Measurements from ENCODE around the gene ICE2. TPM values are rescaled to one million over a fixed set of nuclear protein-coding genes. Genes with fewer than 3 reads are reported as not detected.

The ICE2 gene
- polyA plus RNA-seq, 3 donors, result 10.0 to 27.0 (median 24.8) TPM

DNA sequence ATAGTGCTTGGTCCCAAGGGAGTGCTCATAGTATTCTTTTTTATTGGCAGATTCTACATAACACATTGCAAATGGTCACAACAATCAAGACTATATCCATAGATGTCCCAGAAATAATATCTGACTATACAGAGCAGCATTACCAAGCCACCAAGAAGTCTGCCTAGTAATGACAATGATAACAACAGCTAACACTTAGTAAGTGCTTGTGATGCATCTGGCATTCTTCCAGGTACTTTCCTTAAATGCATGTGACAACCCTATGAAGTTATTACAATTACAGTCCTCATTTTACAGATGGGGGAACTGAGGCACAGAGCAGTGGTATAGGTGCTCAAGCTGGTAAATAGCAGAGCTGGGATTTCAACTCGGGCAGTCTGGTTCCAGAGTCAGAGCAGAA lies 49.6 kb upstream of the ICE2 start:
- Histone ChIP-seq H2AFZ (ENCODE audit: insufficient read depth, low read depth, low read length, poor library complexity, severe bottlenecking) (no peak overlapping the region), H3K4me1 (ENCODE audit: control insufficient read depth in 1 of 2, insufficient read depth in 2 of 2, low read length in 2 of 2) (no peaks in the 10 kb centered on the region), H3K9me3 (replicated peaks in 1 of 2; ENCODE audit: control insufficient read depth in 1 of 2, insufficient read depth in 1 of 2, low read length in 2 of 2) (no peaks in the 10 kb centered on the region), H3K36me3 (replicated peaks in 1 of 2; ENCODE audit: control insufficient read depth in 1 of 2, insufficient read depth in 2 of 2, low read length in 2 of 2) (no peaks in the 10 kb centered on the region), H4K20me1 (ENCODE audit: insufficient read depth, low read length) (no peaks in the 10 kb centered on the region), H3K4me3 (replicated peaks in 1 of 3; ENCODE audit: low read depth in 2 of 3, low read length in 3 of 3) (no peak overlapping the region), H3K27me3 (ENCODE audit: control insufficient read depth in 2 of 2, insufficient read depth in 2 of 2, low read length in 2 of 2) (no peaks in the 10 kb centered on the region), H3K4me2 (replicated peaks; ENCODE audit: extremely low read depth, low read length, poor library complexity, severe bottlenecking) (no peak overlapping the region), H3K9ac (ENCODE audit: insufficient read depth, low read length, poor library complexity, severe bottlenecking) (no peak overlapping the region), H3K79me2 (ENCODE audit: insufficient read depth, low read length) (no peaks in the 10 kb centered on the region), H3K27ac (ENCODE audit: low read depth in 1 of 2, low read length in 2 of 2) (no peak overlapping the region)
- DNase-seq, result peak in 1 of 3 donors; percentile 40
- intact Hi-C loops (cut with micrococcal nuclease), result no loop called here
- Mint-ChIP-seq H3K27ac (no peak overlapping the region), H3K36me3 (peaks cover 0 to 3% of the 10 kb centered on the region in 2 donors), H3K4me1 (no peaks in the 10 kb centered on the region), H3K27me3 (ENCODE audit: low read depth in 3 of 3) (peaks cover 0 to 2% (median 0%) of the 10 kb centered on the region in 3 donors), H3K4me3 (no peak overlapping the region), H3K9me3 (no peaks in the 10 kb centered on the region)
- 100% methylated on average over 1 of the region's 1 CpG for WGBS (ENCODE audit: insufficient coverage)
- TF ChIP-seq, protein P1, sequence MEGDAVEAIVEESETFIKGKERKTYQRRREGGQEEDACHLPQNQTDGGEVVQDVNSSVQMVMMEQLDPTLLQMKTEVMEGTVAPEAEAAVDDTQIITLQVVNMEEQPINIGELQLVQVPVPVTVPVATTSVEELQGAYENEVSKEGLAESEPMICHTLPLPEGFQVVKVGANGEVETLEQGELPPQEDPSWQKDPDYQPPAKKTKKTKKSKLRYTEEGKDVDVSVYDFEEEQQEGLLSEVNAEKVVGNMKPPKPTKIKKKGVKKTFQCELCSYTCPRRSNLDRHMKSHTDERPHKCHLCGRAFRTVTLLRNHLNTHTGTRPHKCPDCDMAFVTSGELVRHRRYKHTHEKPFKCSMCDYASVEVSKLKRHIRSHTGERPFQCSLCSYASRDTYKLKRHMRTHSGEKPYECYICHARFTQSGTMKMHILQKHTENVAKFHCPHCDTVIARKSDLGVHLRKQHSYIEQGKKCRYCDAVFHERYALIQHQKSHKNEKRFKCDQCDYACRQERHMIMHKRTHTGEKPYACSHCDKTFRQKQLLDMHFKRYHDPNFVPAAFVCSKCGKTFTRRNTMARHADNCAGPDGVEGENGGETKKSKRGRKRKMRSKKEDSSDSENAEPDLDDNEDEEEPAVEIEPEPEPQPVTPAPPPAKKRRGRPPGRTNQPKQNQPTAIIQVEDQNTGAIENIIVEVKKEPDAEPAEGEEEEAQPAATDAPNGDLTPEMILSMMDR (IDR thresholded peaks at IDR 0.05), result no peak

DNA sequence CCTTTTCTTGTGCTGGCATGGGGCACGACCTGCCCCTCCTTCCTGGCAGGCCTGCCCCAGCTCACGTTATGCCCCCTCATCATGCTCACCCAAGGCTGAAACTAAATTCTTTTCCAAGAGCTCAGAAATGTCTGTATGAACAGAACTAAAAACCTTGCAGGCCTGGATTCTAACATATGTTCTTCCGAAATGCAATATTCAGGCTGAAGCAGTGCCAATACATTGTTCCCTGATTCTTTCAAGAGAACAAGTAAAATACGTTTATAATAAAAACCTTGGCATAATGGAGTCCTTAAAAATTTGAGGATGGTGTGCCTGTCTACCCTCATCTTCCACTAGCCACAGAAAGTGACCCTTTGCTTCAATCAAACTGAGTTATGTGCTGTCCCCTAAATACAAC lies 48.5 kb upstream of the ICE2 start:
- H3K36me3 Mint-ChIP-seq, result peaks cover 0 to 3% of the 10 kb centered on the region in 2 donors
- H3K79me2 ChIP-seq (ENCODE audit: insufficient read depth, low read length), result no peaks in the 10 kb centered on the region
- no peak overlapping the region for H3K27ac Mint-ChIP-seq
- no peak overlapping the region for H3K4me3 Mint-ChIP-seq
- H3K9me3 Mint-ChIP-seq, result no peaks in the 10 kb centered on the region
- H3K4me1 Mint-ChIP-seq, result no peaks in the 10 kb centered on the region
- no peak overlapping the region for H2AFZ ChIP-seq (ENCODE audit: insufficient read depth, low read depth, low read length, poor library complexity, severe bottlenecking)
- peaks cover 0 to 2% (median 0%) of the 10 kb centered on the region in 3 donors for H3K27me3 Mint-ChIP-seq (ENCODE audit: low read depth in 3 of 3)
- H3K9ac ChIP-seq (ENCODE audit: insufficient read depth, low read length, poor library complexity, severe bottlenecking), result no peak overlapping the region
- no peaks in the 10 kb centered on the region for H3K9me3 ChIP-seq (replicated peaks in 1 of 2; ENCODE audit: control insufficient read depth in 1 of 2, insufficient read depth in 1 of 2, low read length in 2 of 2)
- H3K27me3 ChIP-seq (ENCODE audit: control insufficient read depth in 2 of 2, insufficient read depth in 2 of 2, low read length in 2 of 2), result no peaks in the 10 kb centered on the region
- intact Hi-C loops (cut with micrococcal nuclease), result no loop called here
- no peaks in the 10 kb centered on the region for H4K20me1 ChIP-seq (ENCODE audit: insufficient read depth, low read length)
- no peak overlapping the region for H3K4me3 ChIP-seq (replicated peaks in 1 of 3; ENCODE audit: low read depth in 2 of 3, low read length in 3 of 3)
- 100% methylated on average over 2 of the region's 4 CpGs for WGBS (ENCODE audit: insufficient coverage)
- no peak overlapping the region for H3K27ac ChIP-seq (ENCODE audit: low read depth in 1 of 2, low read length in 2 of 2)
- H3K4me2 ChIP-seq (replicated peaks; ENCODE audit: extremely low read depth, low read length, poor library complexity, severe bottlenecking), result no peak overlapping the region
- H3K36me3 ChIP-seq (replicated peaks in 1 of 2; ENCODE audit: control insufficient read depth in 1 of 2, insufficient read depth in 2 of 2, low read length in 2 of 2), result no peaks in the 10 kb centered on the region
- DNase-seq, result no peak
- H3K4me1 ChIP-seq (ENCODE audit: control insufficient read depth in 1 of 2, insufficient read depth in 2 of 2, low read length in 2 of 2), result no peaks in the 10 kb centered on the region
- TF ChIP-seq, protein P1 (IDR thresholded peaks at IDR 0.05), result no peak
